Osteoblast (primary cell): ENCODE measurements around the gene FAM221B. TPM values are rescaled to one million over a fixed set of nuclear protein-coding genes. Genes with fewer than 3 reads are reported as not detected.

Source experiments
- DNase-seq: peaks from one replicate; pipeline ENCODE4 v3.0.0; 2011; ENCODE audit warnings: low spot score, mixed read lengths; ENCODE audit not compliant: insufficient read length; ENCODE audit errors: missing footprints
- H2AFZ ChIP-seq: 2 replicates; pipeline ENCODE4 v1.6.0; 2011; ENCODE audit warnings: mild to moderate bottlenecking, low read length
- H3K27ac ChIP-seq: 2 replicates; pipeline ENCODE4 v1.5.1; 2011; ENCODE audit warnings: mild to moderate bottlenecking, low read depth, low read length, moderate library complexity
- H3K27me3 ChIP-seq: 2 replicates; pipeline ENCODE4 v1.6.0; 2012; ENCODE audit warnings: mild to moderate bottlenecking, control low read depth, inconsistent platforms, low read length, moderate library complexity; ENCODE audit not compliant: insufficient read depth
- H3K36me3 ChIP-seq: 2 replicates; pipeline ENCODE4 v1.5.1; 2011; ENCODE audit warnings: mild to moderate bottlenecking, low read length, control low read depth, moderate library complexity; ENCODE audit not compliant: insufficient read depth
- H3K4me1 ChIP-seq: 2 replicates; pipeline ENCODE4 v1.5.1; 2011; ENCODE audit warnings: mild to moderate bottlenecking, low read length, control low read depth, moderate library complexity; ENCODE audit not compliant: insufficient read depth
- H3K4me2 ChIP-seq: 2 replicates; pipeline ENCODE4 v1.6.0; 2011; ENCODE audit warnings: mild to moderate bottlenecking, low read length; ENCODE audit not compliant: insufficient read depth
- H3K4me3 ChIP-seq: fragments of 200-600 bp; sonication (generic); 3 replicates; pipeline ENCODE4 v1.5.1; 2012; ENCODE audit warnings: mild to moderate bottlenecking, low read length, inconsistent platforms; ENCODE audit not compliant: insufficient read depth
- H3K79me2 ChIP-seq: 2 replicates; pipeline ENCODE4 v1.6.0; 2012; ENCODE audit warnings: mild to moderate bottlenecking, low read length, control low read depth, inconsistent platforms; ENCODE audit not compliant: insufficient read depth
- H3K9me3 ChIP-seq: 2 replicates; pipeline ENCODE4 v1.5.1; 2011; ENCODE audit warnings: low read depth, low read length, control low read depth
- H4K20me1 ChIP-seq: 2 replicates; pipeline ENCODE4 v1.6.0; 2012; ENCODE audit warnings: mild to moderate bottlenecking, low read length, control low read depth; ENCODE audit not compliant: insufficient read depth
- total RNA-seq: library from RNA; depleted of rRNA; stranded (reverse); fragments of >200 nt; gene quantifications from 2 replicates; pipeline ENCODE4 v1.2.3, GENCODE V29; 2012
- TF ChIP-seq, protein P1 (sequence below): IDR thresholded peaks from 2 replicates; pipeline ENCODE4 v1.5.1; 2011; ENCODE audit warnings: mild to moderate bottlenecking, low read depth, low read length, moderate library complexity; ENCODE audit errors: extremely low read depth

Gene FAM221B
- total RNA-seq, 1 donor = not detected

GRCh38 chr9:35839926-35840325, 11.4 kb upstream of the FAM221B start:
- DNase-seq = no peak
- H3K4me3 ChIP-seq = no peak overlapping the region
- no peaks in the 10 kb centered on the region for H3K27me3 ChIP-seq
- no peaks in the 10 kb centered on the region for H3K36me3 ChIP-seq
- TF ChIP-seq, protein P1, sequence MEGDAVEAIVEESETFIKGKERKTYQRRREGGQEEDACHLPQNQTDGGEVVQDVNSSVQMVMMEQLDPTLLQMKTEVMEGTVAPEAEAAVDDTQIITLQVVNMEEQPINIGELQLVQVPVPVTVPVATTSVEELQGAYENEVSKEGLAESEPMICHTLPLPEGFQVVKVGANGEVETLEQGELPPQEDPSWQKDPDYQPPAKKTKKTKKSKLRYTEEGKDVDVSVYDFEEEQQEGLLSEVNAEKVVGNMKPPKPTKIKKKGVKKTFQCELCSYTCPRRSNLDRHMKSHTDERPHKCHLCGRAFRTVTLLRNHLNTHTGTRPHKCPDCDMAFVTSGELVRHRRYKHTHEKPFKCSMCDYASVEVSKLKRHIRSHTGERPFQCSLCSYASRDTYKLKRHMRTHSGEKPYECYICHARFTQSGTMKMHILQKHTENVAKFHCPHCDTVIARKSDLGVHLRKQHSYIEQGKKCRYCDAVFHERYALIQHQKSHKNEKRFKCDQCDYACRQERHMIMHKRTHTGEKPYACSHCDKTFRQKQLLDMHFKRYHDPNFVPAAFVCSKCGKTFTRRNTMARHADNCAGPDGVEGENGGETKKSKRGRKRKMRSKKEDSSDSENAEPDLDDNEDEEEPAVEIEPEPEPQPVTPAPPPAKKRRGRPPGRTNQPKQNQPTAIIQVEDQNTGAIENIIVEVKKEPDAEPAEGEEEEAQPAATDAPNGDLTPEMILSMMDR = no peak
- no peak overlapping the region for H3K27ac ChIP-seq
- H3K4me2 ChIP-seq = no peak overlapping the region
- no peaks in the 10 kb centered on the region for H4K20me1 ChIP-seq
- no peaks in the 10 kb centered on the region for H3K9me3 ChIP-seq
- H3K79me2 ChIP-seq = no peaks in the 10 kb centered on the region
- H2AFZ ChIP-seq = no peak overlapping the region
- peaks cover 10% of the 10 kb centered on the region for H3K4me1 ChIP-seq

- H3K4me1 ChIP-seq = peaks cover 11% of the 10 kb centered on the region
- no peaks in the 10 kb centered on the region for H4K20me1 ChIP-seq
- no peak overlapping the region for H3K4me3 ChIP-seq
- no peak overlapping the region for H3K4me2 ChIP-seq
- no peaks in the 10 kb centered on the region for H3K79me2 ChIP-seq
- H3K36me3 ChIP-seq = no peaks in the 10 kb centered on the region
- no peaks in the 10 kb centered on the region for H3K27me3 ChIP-seq
- TF ChIP-seq, protein P1 = no peak
- no peak for DNase-seq
- H3K27ac ChIP-seq = no peak overlapping the region
- no peaks in the 10 kb centered on the region for H3K9me3 ChIP-seq
- H2AFZ ChIP-seq = no peak overlapping the region
These were observed 8.1 kb upstream of the FAM221B start for GRCh38 chr9:35836595-35836994.

DNA sequence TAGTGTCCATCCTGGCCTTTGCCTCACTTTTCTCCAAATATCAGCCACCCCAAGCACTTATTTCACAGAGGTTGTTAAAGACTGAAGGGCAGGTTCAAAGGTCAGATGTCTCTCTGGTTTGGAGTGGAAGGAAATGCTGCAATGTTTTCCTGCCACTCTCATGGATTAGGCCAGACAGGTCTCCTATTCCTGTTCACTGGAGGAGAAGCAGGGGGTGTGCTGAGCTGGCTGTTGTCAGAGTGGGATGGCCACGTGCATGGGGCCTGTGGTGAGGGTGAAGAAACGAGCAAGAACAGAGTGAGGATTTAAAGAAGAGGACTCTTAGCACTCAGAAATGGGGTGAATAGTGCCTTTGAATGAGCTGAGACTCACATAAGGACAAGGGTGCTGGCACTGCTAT, 7.2 kb upstream of the FAM221B start:
- no peaks in the 10 kb centered on the region for H3K79me2 ChIP-seq

GRCh38 chr9:35835216-35835632, 6.7 kb upstream of the FAM221B start:
- no peak overlapping the region for H3K27ac ChIP-seq
- peaks cover under 1% of the 10 kb centered on the region for H3K79me2 ChIP-seq
- H3K27me3 ChIP-seq = no peaks in the 10 kb centered on the region
- no peak overlapping the region for H3K4me3 ChIP-seq
- no peak overlapping the region for H3K4me2 ChIP-seq
- no peak overlapping the region for H2AFZ ChIP-seq
- no peaks in the 10 kb centered on the region for H3K36me3 ChIP-seq
- no peak for DNase-seq
- H3K4me1 ChIP-seq = peaks cover 11% of the 10 kb centered on the region
- TF ChIP-seq, protein P1 = peak; percentile 28
- no peaks in the 10 kb centered on the region for H4K20me1 ChIP-seq
- H3K9me3 ChIP-seq = no peaks in the 10 kb centered on the region

More for the DNA sequence above, 7.2 kb upstream of the FAM221B start:
- Histone ChIP-seq H3K9me3 (no peaks in the 10 kb centered on the region), H3K27me3 (no peaks in the 10 kb centered on the region), H3K4me1 (peaks cover 11% of the 10 kb centered on the region), H2AFZ (no peak overlapping the region), H4K20me1 (no peaks in the 10 kb centered on the region), H3K27ac (no peak overlapping the region), H3K4me2 (no peak overlapping the region), H3K36me3 (no peaks in the 10 kb centered on the region), H3K4me3 (no peak overlapping the region)
- TF ChIP-seq, protein P1 = no peak
- DNase-seq = no peak
